GM23338 (cell line): ENCODE data around the gene FBXW2. TPM values are rescaled to one million over a fixed set of nuclear protein-coding genes. Genes with fewer than 3 reads are reported as not detected.

Experiments used
- ATAC-seq: fragments of 200-7000 bp; cut with Tn5 transposase; 3 replicates; pipeline ENCODE4 v1.9.1; 2020
- DNase-seq: peaks from one replicate; pipeline ENCODE4 v3.0.0-alpha.2; 2015; ENCODE audit warnings: low spot score
- H2AFZ ChIP-seq: fragments of 200-600 bp; sonication (generic); 2 replicates; pipeline ENCODE4 v1.8.0; 2016; ENCODE audit warnings: antibody characterized with exemption, mild to moderate bottlenecking, moderate library complexity
- H3F3A ChIP-seq: fragments of 200-600 bp; sonication (generic); replicated peaks from 2 replicates; pipeline ENCODE4 v1.8.0; 2017; ENCODE audit warnings: antibody characterized with exemption, mixed run types, low read depth
- H3K27ac ChIP-seq: fragments of 200-600 bp; sonication (generic); 2 replicates; pipeline ENCODE4 v1.6.1; 2016; ENCODE audit warnings: low read depth
- H3K27me3 ChIP-seq: fragments of 200-600 bp; sonication (generic); 2 replicates; pipeline ENCODE4 v1.8.0; 2016; ENCODE audit warnings: mild to moderate bottlenecking, mixed run types, moderate library complexity; ENCODE audit not compliant: insufficient read depth
- H3K36me3 ChIP-seq: fragments of 200-600 bp; sonication (generic); 2 replicates; pipeline ENCODE4 v1.8.0; 2016; ENCODE audit warnings: mild to moderate bottlenecking; ENCODE audit not compliant: insufficient read depth
- H3K4me1 ChIP-seq: fragments of 200-600 bp; sonication (generic); 2 replicates; pipeline ENCODE4 v1.8.0; 2016; ENCODE audit warnings: mild to moderate bottlenecking, moderate library complexity; ENCODE audit not compliant: insufficient read depth
- H3K4me2 ChIP-seq: fragments of 200-600 bp; sonication (generic); 2 replicates; pipeline ENCODE4 v1.7.1; 2017; ENCODE audit warnings: mixed run types
- H3K4me3 ChIP-seq: fragments of 200-600 bp; sonication (generic); 2 replicates; pipeline ENCODE4 v1.6.1; 2016; ENCODE audit warnings: mixed run types
- H3K79me2 ChIP-seq: fragments of 200-600 bp; sonication (generic); replicated peaks from 2 replicates; pipeline ENCODE4 v1.8.0; 2017; ENCODE audit warnings: mild to moderate bottlenecking; ENCODE audit not compliant: insufficient read depth
- H3K9me2 ChIP-seq: fragments of 200-600 bp; sonication (generic); 2 replicates; pipeline ENCODE4 v1.8.0; 2017; ENCODE audit not compliant: insufficient read depth
- H4K20me1 ChIP-seq: fragments of 200-600 bp; sonication (generic); replicated peaks from 2 replicates; pipeline ENCODE4 v1.8.0; 2017; ENCODE audit warnings: mild to moderate bottlenecking; ENCODE audit not compliant: insufficient read depth
- H3K27ac Mint-ChIP-seq: 2 replicates; pipeline ENCODE4 v1.8.0; 2020; ENCODE audit warnings: inconsistent platforms, mild to moderate bottlenecking, moderate library complexity, mixed read lengths
- H3K27me3 Mint-ChIP-seq: 3 replicates; pipeline ENCODE4 v1.8.0; 2022; ENCODE audit warnings: low read depth, mild to moderate bottlenecking, moderate library complexity, mixed read lengths, inconsistent platforms; ENCODE audit not compliant: insufficient read depth, poor library complexity
- H3K36me3 Mint-ChIP-seq: 3 replicates; pipeline ENCODE4 v1.8.0; 2021; ENCODE audit warnings: low read depth, mild to moderate bottlenecking, inconsistent platforms, moderate library complexity, mixed read lengths
- H3K4me1 Mint-ChIP-seq: 3 replicates; pipeline ENCODE4 v1.8.0; 2020; ENCODE audit warnings: mild to moderate bottlenecking, inconsistent platforms, mixed read lengths
- H3K4me3 Mint-ChIP-seq: 3 replicates; pipeline ENCODE4 v1.8.0; 2021; ENCODE audit warnings: moderate library complexity, mild to moderate bottlenecking, inconsistent platforms, mixed read lengths
- H3K9me3 Mint-ChIP-seq: 3 replicates; pipeline ENCODE4 v1.8.0; 2020; ENCODE audit warnings: moderate library complexity, mild to moderate bottlenecking, inconsistent platforms, mixed read lengths
- CREB1 ChIP-seq: fragments of 250-450 bp; sonication (Bioruptor Pico); IDR thresholded peaks from 2 replicates; pipeline ENCODE4 v1.5.0; 2020; ENCODE audit warnings: low read depth, mild to moderate bottlenecking, moderate library complexity
- EZH2 ChIP-seq: fragments of 200-600 bp; sonication (generic); IDR thresholded peaks from one replicate; pipeline ENCODE4 v1.8.0; 2017; ENCODE audit warnings: antibody characterized with exemption, mild to moderate bottlenecking, low read depth; ENCODE audit not compliant: unreplicated experiment
- EZH2phosphoT487 ChIP-seq: fragments of 200-600 bp; sonication (generic); IDR thresholded peaks from one replicate; pipeline ENCODE4 v1.8.1; 2018; ENCODE audit warnings: antibody characterized with exemption; ENCODE audit not compliant: unreplicated experiment
- NANOG ChIP-seq: IDR thresholded peaks from 2 replicates; pipeline ENCODE4 v1.6.1; 2016; ENCODE audit warnings: antibody characterized with exemption, borderline replicate concordance
- POLR2AphosphoS5 ChIP-seq: IDR thresholded peaks from 2 replicates; pipeline ENCODE4 v1.6.1; 2016; ENCODE audit warnings: antibody characterized with exemption, low read depth
- REST ChIP-seq: IDR thresholded peaks from one replicate; pipeline ENCODE4 v1.6.1; 2018; ENCODE audit warnings: antibody characterized with exemption; ENCODE audit not compliant: unreplicated experiment
- ZNF114 ChIP-seq: fragments of 250-450 bp; sonication (Bioruptor Pico); IDR thresholded peaks from 2 replicates; pipeline ENCODE4 v1.5.0; 2020; ENCODE audit warnings: mild to moderate bottlenecking, moderate library complexity
- ZNF462 ChIP-seq: fragments of 250-450 bp; sonication (Bioruptor Pico); IDR thresholded peaks from 2 replicates; pipeline ENCODE4 v1.5.0; 2020; ENCODE audit warnings: mild to moderate bottlenecking, moderate library complexity
- polyA plus RNA-seq: library from polyadenylated mRNA; unstranded; fragments of >200 nt; fragmentation: Nextera tagmentation; extraction: Ambion mirVana; gene quantifications from 2 replicates; pipeline ENCODE4 v1.2.1, GENCODE V29; 2016
- total RNA-seq: library from RNA; depleted of rRNA; stranded (reverse); fragments of >200 nt; shearing (Covaris generic); gene quantifications from 2 replicates; pipeline ENCODE4 v1.2.3, GENCODE V29; 2014
- TF ChIP-seq, protein P1 (sequence below): IDR thresholded peaks from 2 replicates; pipeline ENCODE4 v1.6.1; 2016; ENCODE audit warnings: antibody characterized with exemption

Gene FBXW2
- total and polyA plus RNA-seq, 2 experiments from 2014 or later, result 10.0 to 55.2 TPM

DNA sequence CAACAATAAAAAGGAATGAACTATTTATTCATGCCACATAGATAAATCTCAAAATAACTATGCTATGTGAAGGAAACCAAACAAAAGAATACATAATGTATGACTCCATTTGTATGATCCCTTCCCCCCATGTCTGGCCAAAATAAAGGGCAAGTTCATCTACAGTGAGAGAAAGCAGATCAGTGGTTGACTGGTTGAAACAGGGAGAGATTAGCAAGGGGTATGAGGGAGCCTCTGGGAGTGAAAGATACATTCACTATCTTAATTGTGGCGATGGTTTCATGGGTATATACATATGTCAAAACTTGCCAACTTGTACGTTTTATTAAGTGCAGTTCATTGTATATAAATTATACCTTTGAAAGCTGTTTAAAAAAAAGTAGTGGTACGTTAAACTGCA lies 44.7 kb upstream of the FBXW2 start:
- Histone ChIP-seq H3K36me3 (peaks cover 10% of the 10 kb centered on the region), H3K9me2 (no peaks in the 10 kb centered on the region), H3K4me1 (peaks cover 6% of the 10 kb centered on the region), H3K4me3 (no peak overlapping the region), H4K20me1 (peaks cover 17% of the 10 kb centered on the region; the same call in 1 of the 2 replicates), H2AFZ (no peak overlapping the region), H3K27ac (no peak overlapping the region), H3F3A (no peaks in the 10 kb centered on the region), H3K4me2 (no peak overlapping the region), H3K27me3 (no peaks in the 10 kb centered on the region), H3K79me2 (peaks cover 78% of the 10 kb centered on the region)
- Mint-ChIP-seq H3K4me1 (peaks cover 24% of the 10 kb centered on the region), H3K4me3 (no peak overlapping the region), H3K36me3 (peaks cover 30% of the 10 kb centered on the region), H3K9me3 (no peaks in the 10 kb centered on the region), H3K27ac (no peak overlapping the region), H3K27me3 (peaks cover 8% of the 10 kb centered on the region)
- TF ChIP-seq ZNF114 (CRISPR knock-in tag) (no peak), EZH2phosphoT487 (no peak)
- TF ChIP-seq, protein P1, sequence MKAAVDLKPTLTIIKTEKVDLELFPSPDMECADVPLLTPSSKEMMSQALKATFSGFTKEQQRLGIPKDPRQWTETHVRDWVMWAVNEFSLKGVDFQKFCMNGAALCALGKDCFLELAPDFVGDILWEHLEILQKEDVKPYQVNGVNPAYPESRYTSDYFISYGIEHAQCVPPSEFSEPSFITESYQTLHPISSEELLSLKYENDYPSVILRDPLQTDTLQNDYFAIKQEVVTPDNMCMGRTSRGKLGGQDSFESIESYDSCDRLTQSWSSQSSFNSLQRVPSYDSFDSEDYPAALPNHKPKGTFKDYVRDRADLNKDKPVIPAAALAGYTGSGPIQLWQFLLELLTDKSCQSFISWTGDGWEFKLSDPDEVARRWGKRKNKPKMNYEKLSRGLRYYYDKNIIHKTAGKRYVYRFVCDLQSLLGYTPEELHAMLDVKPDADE, result no peak
- no peak for DNase-seq
- ATAC-seq, result no peak

DNA sequence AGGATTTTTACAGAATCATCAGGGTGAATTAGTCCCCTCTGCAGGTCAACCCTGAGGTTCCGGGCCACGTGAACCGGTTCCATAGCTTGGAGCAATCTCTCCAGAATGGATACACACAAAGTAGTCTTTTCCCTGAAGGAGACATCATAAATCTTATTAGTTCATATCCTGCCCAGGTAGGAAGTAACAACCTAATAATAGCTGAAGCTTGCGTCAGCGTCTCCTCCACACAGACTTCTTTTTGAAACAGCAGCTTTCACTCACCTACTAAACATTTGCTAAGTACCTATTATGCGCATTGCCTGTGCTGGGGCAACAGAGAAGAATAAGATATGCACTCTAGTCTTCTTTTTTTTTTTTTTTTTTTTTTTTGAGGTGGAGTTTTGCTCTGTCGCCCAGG lies 40.1 kb upstream of the FBXW2 start:
- H3K27me3 Mint-ChIP-seq, result peaks cover 2% of the 10 kb centered on the region
- no peak overlapping the region for H2AFZ ChIP-seq
- no peaks in the 10 kb centered on the region; the same call in 1 of the 2 replicates for H3F3A ChIP-seq
- peaks cover 41% of the 10 kb centered on the region for H3K36me3 ChIP-seq
- H3K27ac ChIP-seq, result peak overlapping the region; percentile 57; the same call in 1 of the 2 replicates
- no peaks in the 10 kb centered on the region for H3K9me2 ChIP-seq
- no peak overlapping the region for H3K4me3 ChIP-seq
- no peaks in the 10 kb centered on the region for H3K27me3 ChIP-seq
- H3K4me1 ChIP-seq, result peaks cover 6% of the 10 kb centered on the region; the same call in 1 of the 2 replicates
- ATAC-seq (no peak), DNase-seq (no peak)
- H3K79me2 ChIP-seq, result peaks cover 35% of the 10 kb centered on the region
- H3K27ac Mint-ChIP-seq, result peak overlapping the region; percentile 54; the same call in 1 of the 2 replicates
- H3K4me1 Mint-ChIP-seq, result peaks cover 9% of the 10 kb centered on the region; the same call in 2 of the 3 replicates
- H4K20me1 ChIP-seq, result peaks cover 18% of the 10 kb centered on the region; the same call in 1 of the 2 replicates
- peaks cover 49% of the 10 kb centered on the region for H3K36me3 Mint-ChIP-seq
- H3K9me3 Mint-ChIP-seq, result no peaks in the 10 kb centered on the region
- no peak overlapping the region for H3K4me2 ChIP-seq
- no peak overlapping the region for H3K4me3 Mint-ChIP-seq
- TF ChIP-seq POLR2AphosphoS5 (no peak), CREB1 (CRISPR knock-in tag) (no peak), REST (no peak), NANOG (no peak), ZNF462 (CRISPR knock-in tag) (no peak), EZH2 (no peak)
